Activated naive CD4-positive, alpha-beta T cell treated with Interleukin-2 at 50 U/mL for 16 hours (primary cell): ENCODE data around the gene FZD2.
"Not testable (repeated sequence)": the region's sequence is repeated elsewhere in the genome, so short reads cannot be mapped to it uniquely, and the experiment has no call there.

ENCODE experiments used
- DNase-seq: peaks from one replicate; pipeline ENCODE4 v3.0.0-alpha.2; 2020

FZD2 gene

GRCh38 chr17:44547625-44548267 lies 9.5 kb upstream of the FZD2 start:
- DNase-seq: no peak

DNA sequence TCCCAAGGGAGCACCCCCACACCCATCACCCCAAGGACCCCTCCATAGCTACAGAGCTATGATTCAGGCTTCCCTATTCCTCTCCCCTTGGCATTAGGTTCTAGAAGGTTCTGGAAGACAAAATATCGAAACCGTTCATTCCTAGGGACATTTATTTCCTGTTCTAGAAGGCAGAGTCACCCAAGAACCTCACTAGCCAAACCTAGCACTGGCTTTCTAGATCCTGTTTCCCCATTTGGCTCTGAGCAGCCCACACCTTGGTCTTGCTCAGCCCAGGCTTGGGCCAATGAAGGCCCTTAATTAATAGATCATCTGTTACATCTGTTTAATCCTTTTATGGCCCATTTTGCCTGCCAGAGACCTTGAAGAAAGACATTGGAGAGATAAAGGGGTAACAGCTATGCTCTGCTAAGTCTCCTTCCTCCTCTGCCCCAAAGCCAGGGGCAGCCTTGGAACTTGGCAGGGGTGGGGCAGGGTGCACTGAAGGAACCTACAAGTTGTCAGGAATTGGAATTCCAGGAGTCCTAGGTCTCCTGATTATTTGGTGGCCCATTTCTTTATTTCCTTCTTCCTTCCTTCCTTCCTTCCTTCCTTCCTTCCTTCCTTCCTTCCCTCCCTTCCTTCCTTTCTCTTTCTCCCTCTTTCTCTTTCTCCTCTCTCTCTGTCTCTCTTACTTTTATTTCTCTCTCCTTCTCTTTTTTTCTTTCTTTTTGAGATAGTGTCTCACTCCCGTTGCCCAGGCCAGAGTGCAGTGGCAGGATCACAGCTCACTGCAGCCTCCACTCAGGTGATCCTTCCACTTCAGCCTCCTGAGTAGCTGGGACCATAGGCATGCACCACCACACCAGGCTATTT lies 8.7 kb upstream of the FZD2 start:
- DNase-seq: no peak

DNA sequence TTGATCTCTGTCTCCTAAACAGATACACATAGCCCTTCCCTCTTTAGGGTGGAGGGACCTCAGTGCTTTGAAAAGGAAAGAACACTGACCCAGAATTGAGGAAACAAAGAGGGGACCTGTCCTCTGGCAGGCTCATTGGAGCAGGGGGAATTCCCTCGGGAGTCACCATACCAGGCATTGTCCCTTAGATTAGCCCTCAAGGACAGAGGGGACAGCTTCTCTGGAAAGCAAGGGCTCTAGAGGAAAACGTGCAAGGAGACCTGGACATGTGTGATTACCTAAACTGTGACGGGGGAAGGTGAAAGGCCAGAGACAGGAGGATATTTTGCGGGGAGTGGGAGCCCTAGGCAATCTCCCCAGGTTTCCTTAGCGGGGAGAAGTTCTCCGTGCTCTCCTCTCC lies 7.6 kb upstream of the FZD2 start:
- DNase-seq: no peak

DNA sequence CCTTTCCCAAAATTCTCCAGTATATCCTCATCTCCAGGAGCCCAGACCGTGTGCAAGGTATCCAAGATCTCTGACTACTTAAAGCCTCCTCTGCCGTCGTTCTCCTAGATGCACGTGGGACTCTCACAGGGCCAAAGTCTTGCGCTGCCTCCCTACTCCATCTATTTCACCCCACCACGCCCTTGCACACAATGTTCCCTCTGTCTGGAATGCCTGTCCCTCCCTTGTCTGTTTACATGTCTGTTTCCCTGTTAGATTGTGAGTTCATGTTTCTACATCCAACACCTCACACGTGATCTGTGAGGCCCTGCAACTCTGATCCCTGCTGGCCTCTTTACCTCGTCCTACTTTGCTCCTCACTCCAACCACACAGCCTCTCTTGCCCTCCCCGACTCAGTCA lies 4.9 kb upstream of the FZD2 start:
- DNase-seq: no peak

DNA sequence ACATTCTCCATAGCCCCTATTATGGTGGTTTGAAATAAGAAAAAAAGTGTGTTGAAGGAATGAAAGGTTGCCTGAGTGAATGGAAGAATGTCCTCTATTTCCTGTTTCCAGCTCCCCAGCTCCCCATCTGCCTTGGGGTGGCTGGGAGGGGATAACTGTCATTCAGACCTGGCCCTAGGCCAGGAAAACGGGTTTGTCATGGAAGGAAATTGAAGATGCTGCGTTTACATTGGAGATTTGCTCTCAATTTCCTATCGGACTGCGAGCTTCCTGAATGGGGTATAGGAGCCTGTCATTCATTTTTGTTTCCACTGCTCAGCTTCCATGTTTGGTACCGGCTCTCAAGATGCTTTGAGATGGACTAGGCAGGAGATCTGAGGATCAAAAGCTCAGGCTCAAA lies 2.2 kb upstream of the FZD2 start:
- DNase-seq: no peak

DNA sequence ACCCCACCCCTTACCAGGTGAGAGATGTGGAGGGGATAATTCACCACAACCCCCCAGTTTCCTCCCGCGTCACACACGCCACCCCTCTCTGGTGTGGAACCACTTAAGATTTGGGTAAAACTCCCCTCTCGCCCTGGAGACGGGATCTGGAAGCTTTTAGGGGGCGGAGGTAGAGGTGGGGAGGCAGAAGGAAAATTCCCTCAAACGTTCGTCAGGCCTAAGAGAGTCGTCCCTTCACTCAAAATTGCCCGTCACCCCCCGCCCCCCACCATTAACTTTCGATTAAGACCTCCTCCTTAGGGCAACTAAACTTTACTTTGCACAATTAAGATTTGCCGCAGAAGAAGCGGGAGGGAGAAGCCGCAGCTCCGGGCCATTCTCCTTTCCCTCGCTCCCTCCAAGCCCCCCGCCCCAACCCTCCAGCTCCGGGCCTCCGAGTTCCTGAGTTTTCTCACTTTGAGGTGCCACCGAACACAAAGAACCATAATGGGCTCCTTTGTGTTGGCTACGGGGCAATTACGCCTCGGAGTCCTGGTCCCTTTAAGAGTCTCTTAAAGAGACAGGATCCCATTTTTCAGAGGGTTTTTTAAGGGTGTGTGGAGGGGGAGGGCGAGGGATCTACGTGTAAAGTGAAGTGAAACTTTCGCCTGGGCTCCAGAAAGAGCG lies 985 bp upstream of the FZD2 start:
- DNase-seq: no peak

GRCh38 chr17:44557651-44558285 lies 484 bp downstream of the FZD2 start:
- DNase-seq: peak; percentile 31

GRCh38 chr17:44558334-44558709 lies 1.0 kb downstream of the FZD2 start:
- DNase-seq: no peak

GRCh38 chr17:44558710-44559633 lies 1.7 kb downstream of the FZD2 start:
- DNase-seq: no peak

DNA sequence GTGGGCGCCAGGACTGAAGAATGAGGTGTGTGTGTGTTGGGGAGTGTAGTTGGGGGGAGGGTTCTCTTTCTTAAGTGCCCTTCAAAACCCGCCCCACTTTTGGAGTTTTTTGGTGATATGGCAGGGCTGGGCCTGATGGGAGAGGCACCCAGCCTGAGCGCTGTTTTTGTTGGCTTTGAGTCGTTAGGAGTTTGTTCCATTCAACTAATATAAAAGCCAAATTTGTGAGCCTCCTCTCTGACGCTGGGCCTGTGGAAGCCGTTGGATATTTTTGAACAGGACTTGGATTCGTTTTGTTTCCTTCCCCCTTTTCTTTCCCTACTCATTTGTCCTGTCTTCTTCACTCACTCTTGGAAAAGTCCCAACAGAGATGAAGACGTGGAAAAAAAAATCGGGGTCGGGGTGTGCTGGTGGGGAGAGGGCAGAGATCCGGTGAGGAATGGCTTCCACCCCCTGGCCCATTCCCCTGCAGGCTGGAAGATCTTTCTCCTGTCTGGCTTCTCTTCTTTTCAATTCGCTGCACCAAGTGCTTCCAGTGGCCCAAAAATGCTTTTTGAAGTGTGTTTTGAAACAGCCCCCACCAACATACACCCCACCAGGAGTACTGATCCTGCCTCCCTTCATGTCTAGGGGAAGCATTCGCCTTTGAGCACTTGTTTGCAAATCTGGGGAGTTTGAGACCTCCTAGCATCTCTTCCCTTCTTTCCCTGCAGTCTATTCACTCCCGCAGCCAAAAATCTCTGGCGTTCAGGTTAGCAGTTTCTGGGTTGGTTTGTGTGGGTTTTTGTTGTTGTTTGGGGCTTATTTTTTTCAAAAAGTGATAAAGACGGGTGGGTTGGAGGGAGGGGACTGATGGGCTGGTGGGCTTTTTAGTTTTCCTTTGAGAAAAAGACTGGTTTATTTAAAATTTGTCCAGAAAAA lies 2.6 kb downstream of the FZD2 start:
- no peak for DNase-seq

- DNase-seq: no peak
These were observed 3.9 kb downstream of the FZD2 start for GRCh38 chr17:44561237-44561623.

- DNase-seq: no peak
These were observed 7.1 kb downstream of the FZD2 start for GRCh38 chr17:44564429-44564828.

- no peak for DNase-seq
These were observed 8.7 kb downstream of the FZD2 start for GRCh38 chr17:44565866-44566443.

GRCh38 chr17:44568311-44568944 lies 11.1 kb downstream of the FZD2 start:
- DNase-seq: not testable (repeated sequence)

DNA sequence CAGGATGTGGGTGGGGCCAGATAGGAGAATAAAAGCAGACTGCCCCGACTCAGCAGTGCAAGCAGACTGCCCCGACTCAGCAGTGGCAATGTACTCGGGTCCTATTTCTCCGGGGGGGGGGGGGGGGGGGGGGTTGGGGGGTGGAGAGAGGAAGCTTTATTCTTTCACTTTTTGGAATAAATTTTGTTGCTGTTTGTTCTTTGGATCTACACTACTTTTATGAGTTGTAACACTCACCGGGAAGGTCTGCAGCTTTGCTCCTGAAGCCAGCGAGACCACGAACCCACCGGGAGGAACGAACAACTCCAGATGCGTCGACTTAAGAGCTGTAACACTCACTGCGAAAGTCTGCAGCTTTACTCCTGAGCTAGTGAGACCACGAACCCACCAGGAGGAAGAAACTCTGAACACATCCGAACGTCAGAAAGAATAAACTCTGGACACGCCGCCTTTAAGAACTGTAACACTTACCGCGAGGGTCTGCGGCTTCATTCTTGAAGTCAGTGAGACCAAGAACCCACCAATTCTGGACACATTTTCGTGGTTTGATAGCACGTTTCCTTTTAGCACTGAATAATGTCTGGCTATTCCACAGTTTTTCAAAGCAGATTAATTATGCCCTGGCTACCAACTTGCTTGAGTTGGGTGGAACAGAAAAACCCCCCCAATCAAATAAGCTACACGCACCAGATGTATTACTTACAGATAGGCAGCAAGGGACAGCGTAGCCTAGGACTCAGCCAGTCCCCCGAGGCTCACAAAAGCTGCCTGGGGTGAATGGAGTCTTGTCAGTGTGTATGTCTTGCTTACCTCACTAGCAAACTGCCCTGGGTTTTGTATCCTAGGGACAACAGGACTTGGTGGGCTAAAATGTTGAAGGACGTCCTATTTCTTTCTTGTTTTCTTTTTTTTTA lies 11.9 kb downstream of the FZD2 start:
- DNase-seq: peak; percentile 16

DNA sequence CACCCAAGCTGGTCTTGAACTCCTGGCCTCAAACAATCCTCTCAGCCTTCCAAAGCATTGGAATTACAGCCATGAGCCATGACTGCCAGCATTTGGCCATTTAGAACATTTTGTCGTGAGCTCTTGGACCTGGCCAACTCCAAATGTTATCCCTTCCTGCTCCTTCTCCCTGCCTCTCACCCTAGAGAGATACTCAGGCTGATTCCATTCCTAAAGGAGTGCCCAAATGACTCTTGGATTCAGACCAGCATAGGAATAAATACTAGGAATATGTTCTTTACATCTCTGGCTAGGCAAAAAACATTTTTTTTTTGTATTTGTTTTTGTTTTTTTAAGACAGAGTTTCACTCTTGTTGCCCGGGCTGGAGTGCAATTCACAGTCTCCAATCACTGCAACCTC lies 15.5 kb downstream of the FZD2 start:
- DNase-seq: no peak

DNA sequence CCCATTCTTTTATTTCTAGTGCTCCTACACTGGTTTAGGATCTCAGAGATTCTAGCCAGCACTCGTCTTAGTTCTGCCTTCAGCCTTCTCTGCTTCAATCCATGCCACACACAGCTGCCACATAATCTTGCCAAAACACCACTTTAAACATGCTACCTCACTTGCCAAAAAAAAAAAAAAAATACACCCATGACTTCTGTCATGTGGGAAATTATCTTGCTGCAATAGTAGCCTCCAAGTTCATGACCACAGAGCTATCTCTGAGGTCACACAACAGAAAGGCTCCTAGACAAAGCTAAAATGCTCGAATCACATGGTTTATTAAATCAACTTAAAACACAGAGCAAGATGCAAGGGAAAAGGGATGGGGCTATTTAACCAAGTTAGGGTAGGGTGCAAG lies 18.1 kb downstream of the FZD2 start:
- no peak for DNase-seq

- no peak for DNase-seq
These were observed 21.7 kb downstream of the FZD2 start for GRCh38 chr17:44578947-44579346.

DNA sequence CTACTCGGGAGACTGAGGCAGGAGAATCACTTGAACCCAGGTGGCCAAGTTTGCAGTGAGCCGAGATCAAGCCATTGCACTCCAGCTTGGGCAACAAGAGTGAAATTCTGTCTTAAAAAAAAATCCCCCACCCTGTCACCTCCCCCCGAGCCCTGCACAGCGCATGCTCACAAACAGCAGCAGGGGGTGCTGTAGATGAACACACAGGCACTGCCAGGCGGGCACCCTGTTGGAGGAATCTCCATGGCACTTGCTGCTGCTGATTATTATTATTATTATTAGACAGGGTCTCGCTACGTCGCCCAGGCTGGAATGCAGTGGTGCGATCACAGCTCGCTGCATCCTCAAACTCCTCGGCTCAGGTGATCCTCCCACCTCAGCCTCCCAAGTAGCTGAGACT lies 24.6 kb downstream of the FZD2 start:
- no peak for DNase-seq
